ENCODE measurements around the gene FFAR4.

Gene FFAR4

GRCh38 chr10:93579089-93579488 lies 12.6 kb downstream of the FFAR4 start:
- no peak overlapping the region for H3K4me3 ChIP-seq (ENCODE audit: control insufficient read depth, low read depth, low read length)
- DNase-seq (ENCODE audit: low read depth) = no peak
- TF ChIP-seq CTCF (conservative IDR thresholded peaks at IDR 0.05; ENCODE audit: control insufficient read depth, insufficient read depth, low read depth, low read length) = no peak

- DNase-seq (ENCODE audit: low read depth) = no peak
- TF ChIP-seq CTCF (conservative IDR thresholded peaks at IDR 0.05; ENCODE audit: control insufficient read depth, insufficient read depth, low read depth, low read length) = no peak
- no peak overlapping the region for H3K4me3 ChIP-seq (ENCODE audit: control insufficient read depth, low read depth, low read length)
Observed at GRCh38 chr10:93579985-93580711, 13.7 kb downstream of the FFAR4 start.

GRCh38 chr10:93580828-93581227 lies 14.4 kb downstream of the FFAR4 start:
- TF ChIP-seq CTCF (conservative IDR thresholded peaks at IDR 0.05; ENCODE audit: control insufficient read depth, insufficient read depth, low read depth, low read length) = no peak
- DNase-seq (ENCODE audit: low read depth) = peak; percentile 31
- H3K4me3 ChIP-seq (ENCODE audit: control insufficient read depth, low read depth, low read length) = no peak overlapping the region

GRCh38 chr10:93584445-93584844 lies 18.0 kb downstream of the FFAR4 start:
- TF ChIP-seq CTCF (conservative IDR thresholded peaks at IDR 0.05; ENCODE audit: control insufficient read depth, insufficient read depth, low read depth, low read length) = no peak
- no peak overlapping the region for H3K4me3 ChIP-seq (ENCODE audit: control insufficient read depth, low read depth, low read length)

GRCh38 chr10:93589648-93590562 lies 23.4 kb downstream of the FFAR4 start:
- no peak for DNase-seq (ENCODE audit: low read depth)
- no peak for TF ChIP-seq CTCF (conservative IDR thresholded peaks at IDR 0.05; ENCODE audit: control insufficient read depth, insufficient read depth, low read depth, low read length)
- no peak overlapping the region for H3K4me3 ChIP-seq (ENCODE audit: control insufficient read depth, low read depth, low read length)

More at GRCh38 chr10:93584445-93584844, 18.0 kb downstream of the FFAR4 start:
- DNase-seq (ENCODE audit: low read depth) = no peak

- DNase-seq (ENCODE audit: low read depth) = no peak
- H3K4me3 ChIP-seq (ENCODE audit: control insufficient read depth, low read depth, low read length) = no peak overlapping the region
- TF ChIP-seq CTCF (conservative IDR thresholded peaks at IDR 0.05; ENCODE audit: control insufficient read depth, insufficient read depth, low read depth, low read length) = no peak
Observed at GRCh38 chr10:93590638-93591037, 24.2 kb downstream of the FFAR4 start.
